Esophagus muscularis mucosa (tissue), 4 donors: ENCODE measurements around the gene MAGI1.

ENCODE experiments used
- CTCF ChIP-seq, 3 experiments: fragments of 200-600 bp in 2 of 3; fragments of 450-650 bp in 1 of 3; sonication (generic) in 2 of 3; IDR thresholded peaks; one replicate each; pipeline ENCODE4 v1.5.1; 2017 to 2019; ENCODE audit warnings: antibody characterized with exemption in 3 of 3, mild to moderate bottlenecking in 2 of 3, moderate library complexity in 1 of 3
- EP300 ChIP-seq: sonication (generic); formaldehyde crosslinking; IDR thresholded peaks from one replicate; pipeline ENCODE4 v1.6.1; 2017; ENCODE audit warnings: antibody characterized with exemption
- POLR2A ChIP-seq: fragments of 450-650 bp; IDR thresholded peaks from one replicate; pipeline ENCODE4 v1.6.1; 2017; ENCODE audit warnings: antibody characterized with exemption, moderate library complexity, mild to moderate bottlenecking, low read depth
- POLR2AphosphoS5 ChIP-seq, 2 donors: sonication (generic); formaldehyde crosslinking; IDR thresholded peaks; one replicate each; pipeline ENCODE4 v1.6.1; 2017; ENCODE audit warnings: antibody characterized with exemption in 2 of 2

DNA sequence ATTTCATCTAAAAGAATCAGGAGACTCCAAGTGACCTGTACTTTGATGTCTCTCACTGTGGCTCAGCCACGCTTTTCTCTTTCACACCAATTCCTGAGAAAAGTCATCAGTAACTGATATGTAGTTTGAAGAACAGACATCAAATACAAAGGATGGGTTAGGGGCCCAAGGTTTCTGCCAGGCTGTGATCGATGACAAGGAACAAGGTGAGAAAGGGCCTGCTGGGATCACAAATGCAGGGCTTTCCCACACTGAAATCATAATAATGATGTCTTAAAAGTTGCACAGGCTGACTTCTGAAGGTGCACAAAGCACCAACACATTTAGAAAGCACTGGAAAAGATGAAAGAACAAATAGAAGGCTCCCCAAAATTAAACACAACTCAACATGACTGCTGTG lies 396.9 kb downstream of the MAGI1 start:
- TF ChIP-seq CTCF (IDR thresholded peaks at IDR 0.05) (no peak), POLR2A (no peak), EP300 (no peak), POLR2AphosphoS5 (IDR thresholded peaks at IDR 0.05) (no peak)
